Measurements from ENCODE around the gene WDR86.

The WDR86 gene

GRCh38 chr7:151388430-151388829 is 21.4 kb downstream of the WDR86 start:
- Histone ChIP-seq H3K4me1 (ENCODE audit: control insufficient read depth in 5 of 5, insufficient read depth in 5 of 5, low read length in 5 of 5) (peaks cover 0 to 14% (median 10%) of the 10 kb centered on the region in 5 donors), H3K27ac (ENCODE audit: low read depth, low read length) (no peak overlapping the region), H3K9me3 (ENCODE audit: control insufficient read depth in 5 of 5, low read length in 5 of 5) (peaks cover 0 to 7% (median 0%) of the 10 kb centered on the region in 5 donors), H3K27me3 (ENCODE audit: control insufficient read depth in 5 of 5, insufficient read depth in 4 of 5, low read length in 5 of 5) (peaks cover 0 to 17% (median 0%) of the 10 kb centered on the region in 5 donors), H3K4me3 (ENCODE audit: low read depth in 1 of 5, low read length in 5 of 5) (no peak overlapping the region), H3K36me3 (ENCODE audit: control insufficient read depth in 5 of 5, insufficient read depth in 5 of 5, low read length in 5 of 5) (peaks cover 0 to 2% (median 0%) of the 10 kb centered on the region in 5 donors), H3K9ac (ENCODE audit: low read length in 5 of 5) (no peak overlapping the region)

- peaks cover 0 to 2% (median 0%) of the 10 kb centered on the region in 5 donors for H3K36me3 ChIP-seq (ENCODE audit: control insufficient read depth in 5 of 5, insufficient read depth in 5 of 5, low read length in 5 of 5)
- H3K27me3 ChIP-seq (ENCODE audit: control insufficient read depth in 5 of 5, insufficient read depth in 4 of 5, low read length in 5 of 5), result peaks cover 0 to 15% (median 0%) of the 10 kb centered on the region in 5 donors
- H3K27ac ChIP-seq (ENCODE audit: low read depth, low read length), result no peak overlapping the region
- H3K4me3 ChIP-seq (ENCODE audit: low read depth in 1 of 5, low read length in 5 of 5), result no peak overlapping the region
- H3K4me1 ChIP-seq (ENCODE audit: control insufficient read depth in 5 of 5, insufficient read depth in 5 of 5, low read length in 5 of 5), result peaks cover 0 to 14% (median 10%) of the 10 kb centered on the region in 5 donors
- H3K9me3 ChIP-seq (ENCODE audit: control insufficient read depth in 5 of 5, low read length in 5 of 5), result peaks cover 0 to 7% (median 0%) of the 10 kb centered on the region in 5 donors
- H3K9ac ChIP-seq (ENCODE audit: low read length in 5 of 5), result no peak overlapping the region
These were observed 21.9 kb downstream of the WDR86 start for GRCh38 chr7:151388007-151388297.

- H3K9ac ChIP-seq (ENCODE audit: low read length in 5 of 5), result no peak overlapping the region
- H3K27ac ChIP-seq (ENCODE audit: low read depth, low read length), result no peak overlapping the region
- H3K27me3 ChIP-seq (ENCODE audit: control insufficient read depth in 5 of 5, insufficient read depth in 4 of 5, low read length in 5 of 5), result peaks cover 3 to 19% (median 4%) of the 10 kb centered on the region in 5 donors
- H3K4me3 ChIP-seq (ENCODE audit: low read depth in 1 of 5, low read length in 5 of 5), result no peak overlapping the region
- peaks cover 0 to 7% (median 0%) of the 10 kb centered on the region in 5 donors for H3K9me3 ChIP-seq (ENCODE audit: control insufficient read depth in 5 of 5, low read length in 5 of 5)
- peaks cover 0 to 14% (median 10%) of the 10 kb centered on the region in 5 donors for H3K4me1 ChIP-seq (ENCODE audit: control insufficient read depth in 5 of 5, insufficient read depth in 5 of 5, low read length in 5 of 5)
- peaks cover 0 to 2% (median 0%) of the 10 kb centered on the region in 5 donors for H3K36me3 ChIP-seq (ENCODE audit: control insufficient read depth in 5 of 5, insufficient read depth in 5 of 5, low read length in 5 of 5)
These were observed 22.5 kb downstream of the WDR86 start for GRCh38 chr7:151387161-151388006.

- H3K36me3 ChIP-seq (ENCODE audit: control insufficient read depth in 5 of 5, insufficient read depth in 5 of 5, low read length in 5 of 5), result peaks cover 0 to 2% (median 0%) of the 10 kb centered on the region in 5 donors
- H3K27ac ChIP-seq (ENCODE audit: low read depth, low read length), result no peak overlapping the region
- H3K4me3 ChIP-seq (ENCODE audit: low read depth in 1 of 5, low read length in 5 of 5), result no peak overlapping the region
- no peak overlapping the region for H3K9ac ChIP-seq (ENCODE audit: low read length in 5 of 5)
- peaks cover 0 to 22% (median 17%) of the 10 kb centered on the region in 5 donors for H3K4me1 ChIP-seq (ENCODE audit: control insufficient read depth in 5 of 5, insufficient read depth in 5 of 5, low read length in 5 of 5)
- H3K27me3 ChIP-seq (ENCODE audit: control insufficient read depth in 5 of 5, insufficient read depth in 4 of 5, low read length in 5 of 5), result peaks cover 4 to 27% (median 12%) of the 10 kb centered on the region in 5 donors
- H3K9me3 ChIP-seq (ENCODE audit: control insufficient read depth in 5 of 5, low read length in 5 of 5), result peaks cover 0 to 7% (median 0%) of the 10 kb centered on the region in 5 donors
These were observed 23.3 kb downstream of the WDR86 start for GRCh38 chr7:151386301-151387160.

GRCh38 chr7:151385626-151386300 is 24.1 kb downstream of the WDR86 start:
- Histone ChIP-seq H3K9me3 (ENCODE audit: control insufficient read depth in 5 of 5, low read length in 5 of 5) (peaks cover 0 to 7% (median 0%) of the 10 kb centered on the region in 5 donors), H3K4me1 (ENCODE audit: control insufficient read depth in 5 of 5, insufficient read depth in 5 of 5, low read length in 5 of 5) (peaks cover 0 to 29% (median 17%) of the 10 kb centered on the region in 5 donors), H3K36me3 (ENCODE audit: control insufficient read depth in 5 of 5, insufficient read depth in 5 of 5, low read length in 5 of 5) (peaks cover 0 to 2% (median 0%) of the 10 kb centered on the region in 5 donors), H3K27ac (ENCODE audit: low read depth, low read length) (no peak overlapping the region), H3K27me3 (ENCODE audit: control insufficient read depth in 5 of 5, insufficient read depth in 4 of 5, low read length in 5 of 5) (peaks cover 4 to 22% (median 13%) of the 10 kb centered on the region in 5 donors), H3K9ac (ENCODE audit: low read length in 5 of 5) (no peak overlapping the region), H3K4me3 (ENCODE audit: low read depth in 1 of 5, low read length in 5 of 5) (no peak overlapping the region)

GRCh38 chr7:151384776-151385625 is 24.8 kb downstream of the WDR86 start:
- Histone ChIP-seq H3K9me3 (ENCODE audit: control insufficient read depth in 5 of 5, low read length in 5 of 5) (peaks cover 0 to 7% (median 0%) of the 10 kb centered on the region in 5 donors), H3K9ac (ENCODE audit: low read length in 5 of 5) (no peak overlapping the region), H3K36me3 (ENCODE audit: control insufficient read depth in 5 of 5, insufficient read depth in 5 of 5, low read length in 5 of 5) (peaks cover 0 to 2% (median 0%) of the 10 kb centered on the region in 5 donors), H3K4me3 (ENCODE audit: low read depth in 1 of 5, low read length in 5 of 5) (no peak overlapping the region), H3K4me1 (ENCODE audit: control insufficient read depth in 5 of 5, insufficient read depth in 5 of 5, low read length in 5 of 5) (peaks cover 0 to 29% (median 17%) of the 10 kb centered on the region in 5 donors), H3K27me3 (ENCODE audit: control insufficient read depth in 5 of 5, insufficient read depth in 4 of 5, low read length in 5 of 5) (peaks cover 4 to 19% (median 13%) of the 10 kb centered on the region in 5 donors), H3K27ac (ENCODE audit: low read depth, low read length) (no peak overlapping the region)

DNA sequence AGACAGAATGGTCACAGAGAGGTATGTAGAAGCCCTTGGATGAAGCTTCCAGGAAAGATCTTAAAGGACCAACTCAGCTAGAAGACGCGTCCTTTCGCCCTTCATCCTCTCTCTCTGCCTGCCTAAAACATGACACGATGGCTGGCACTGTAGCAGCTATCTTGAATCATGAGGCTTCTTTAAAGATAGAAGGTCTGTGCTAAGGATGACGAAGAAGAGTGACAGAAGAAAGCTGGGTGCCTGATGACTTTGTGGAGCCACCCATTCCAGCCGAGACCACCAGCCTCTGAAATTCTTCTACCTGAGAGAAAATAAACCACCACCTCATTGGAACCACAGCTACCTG is 25.5 kb downstream of the WDR86 start:
- Histone ChIP-seq H3K36me3 (ENCODE audit: control insufficient read depth in 5 of 5, insufficient read depth in 5 of 5, low read length in 5 of 5) (peaks cover 0 to 7% (median 3%) of the 10 kb centered on the region in 5 donors), H3K9ac (ENCODE audit: low read length in 5 of 5) (no peak overlapping the region), H3K27me3 (ENCODE audit: control insufficient read depth in 5 of 5, insufficient read depth in 4 of 5, low read length in 5 of 5) (peaks cover 4 to 17% (median 13%) of the 10 kb centered on the region in 5 donors), H3K4me3 (ENCODE audit: low read depth in 1 of 5, low read length in 5 of 5) (no peak overlapping the region), H3K4me1 (ENCODE audit: control insufficient read depth in 5 of 5, insufficient read depth in 5 of 5, low read length in 5 of 5) (peaks cover 0 to 29% (median 17%) of the 10 kb centered on the region in 5 donors), H3K9me3 (ENCODE audit: control insufficient read depth in 5 of 5, low read length in 5 of 5) (peaks cover 0 to 7% (median 0%) of the 10 kb centered on the region in 5 donors), H3K27ac (ENCODE audit: low read depth, low read length) (no peak overlapping the region)

GRCh38 chr7:151383638-151384351 is 26.0 kb downstream of the WDR86 start:
- Histone ChIP-seq H3K27me3 (ENCODE audit: control insufficient read depth in 5 of 5, insufficient read depth in 4 of 5, low read length in 5 of 5) (peaks cover 4 to 17% (median 13%) of the 10 kb centered on the region in 5 donors), H3K9ac (ENCODE audit: low read length in 5 of 5) (no peak overlapping the region), H3K4me3 (ENCODE audit: low read depth in 1 of 5, low read length in 5 of 5) (no peak overlapping the region), H3K9me3 (ENCODE audit: control insufficient read depth in 5 of 5, low read length in 5 of 5) (peaks cover 0 to 7% (median 0%) of the 10 kb centered on the region in 5 donors), H3K27ac (ENCODE audit: low read depth, low read length) (no peak overlapping the region), H3K36me3 (ENCODE audit: control insufficient read depth in 5 of 5, insufficient read depth in 5 of 5, low read length in 5 of 5) (peaks cover 0 to 11% (median 6%) of the 10 kb centered on the region in 5 donors), H3K4me1 (ENCODE audit: control insufficient read depth in 5 of 5, insufficient read depth in 5 of 5, low read length in 5 of 5) (peaks cover 0 to 29% (median 17%) of the 10 kb centered on the region in 5 donors)
